AG04450 (cell line): ENCODE results near the gene RC3H2. TPM values are rescaled to one million over a fixed set of nuclear protein-coding genes. Genes with fewer than 3 reads are reported as not detected.
"Not testable (repeated sequence)": the region's sequence is repeated elsewhere in the genome, so short reads cannot be mapped to it uniquely, and the experiment has no call there.

ENCODE experiments used
- CTCF ChIA-PET: fragments of 300-600, 350-600 bp; formaldehyde crosslinking; extraction: SDS; loops from one replicate; lab custom pipeline; 2022; ENCODE audit warnings: antibody characterized with exemption, inconsistent platforms; lab: Charles Lee
- POLR2A ChIA-PET: fragments of 350-600 bp; formaldehyde crosslinking; extraction: SDS; loops from one replicate; lab custom pipeline; 2021; ENCODE audit warnings: antibody characterized with exemption, inconsistent platforms; lab: Yijun Ruan, JAX
- DNase-seq: peaks from one replicate; pipeline ENCODE4 v3.0.0-alpha.2; 2011; ENCODE audit warnings: low read depth, low spot score
- H3K27ac ChIP-seq: one replicate; pipeline ENCODE4 v1.5.1; 2012; ENCODE audit warnings: low read depth, low read length, control low read depth
- H3K27me3 ChIP-seq: one replicate; pipeline ENCODE4 v1.6.0; 2012; ENCODE audit warnings: low read length; ENCODE audit not compliant: control insufficient read depth, insufficient read depth
- H3K4me3 ChIP-seq: 2 replicates; pipeline ENCODE4 v1.5.1; 2011; ENCODE audit warnings: mild to moderate bottlenecking, low read depth, low read length, control low read depth
- H3K9me3 ChIP-seq: 2 replicates; pipeline ENCODE4 v1.5.1; 2012; ENCODE audit warnings: low read length; ENCODE audit not compliant: control insufficient read depth, insufficient read depth
- CTCF ChIP-seq: IDR thresholded peaks from 2 replicates; pipeline ENCODE4 v1.5.1; 2011; ENCODE audit warnings: low read depth, low read length, control low read depth, inconsistent platforms
- polyA plus RNA-seq: library from polyadenylated mRNA; depleted of rRNA; stranded (reverse); fragments of >200 nt; gene quantifications from 2 replicates; pipeline ENCODE4 v1.2.3, GENCODE V29; 2011

The RC3H2 gene
- polyA plus RNA-seq, 1 experiment: 47.2 TPM

- CTCF ChIA-PET: not testable (repeated sequence)
These were observed 66.7 kb downstream of the RC3H2 start for GRCh38 chr9:122838441-122838840.

GRCh38 chr9:122837266-122837850 lies 67.8 kb downstream of the RC3H2 start:
- CTCF ChIA-PET: no interaction called here
- no peak for TF ChIP-seq CTCF
- POLR2A ChIA-PET: interaction anchor here (1.1 kb wide), 1 partner anchor 9 kb away, joined by 4 read pairs; no protein-coding TSS in a partner anchor

More at GRCh38 chr9:122838441-122838840, 66.7 kb downstream of the RC3H2 start:
- H3K27ac ChIP-seq, H3K9me3 ChIP-seq, H3K4me3 ChIP-seq, H3K27me3 ChIP-seq, DNase-seq: not testable (repeated sequence)
- POLR2A ChIA-PET: interaction anchor here (1.1 kb wide), 1 partner anchor 11 kb away, joined by 4 read pairs; no protein-coding TSS in a partner anchor
- peak; percentile 7; the same call in 1 of the 2 replicates for TF ChIP-seq CTCF

GRCh38 chr9:122835313-122835731 lies 69.8 kb downstream of the RC3H2 start:
- no peak overlapping the region for H3K27ac ChIP-seq
- TF ChIP-seq CTCF: peak; percentile 15; the same call in 1 of the 2 replicates
- no peaks in the 10 kb centered on the region; the same call in 1 of the 2 replicates for H3K9me3 ChIP-seq
- ChIA-PET CTCF (interaction anchor here (1.0 to 1.3 kb wide), 2 partner anchors 13 to 155 kb away, joined by 3 to 4 read pairs; no protein-coding TSS in a partner anchor), POLR2A (interaction anchor here (1.3 kb wide), 1 partner anchor 70 kb away, joined by 4 read pairs; the partner anchor contains the start of gene RC3H2)
- DNase-seq: no peak
- peaks cover 10% of the 10 kb centered on the region for H3K27me3 ChIP-seq
- H3K4me3 ChIP-seq: no peak overlapping the region

More at GRCh38 chr9:122837266-122837850, 67.8 kb downstream of the RC3H2 start:
- H3K9me3 ChIP-seq: no peaks in the 10 kb centered on the region; the same call in 1 of the 2 replicates
- H3K4me3 ChIP-seq: no peak overlapping the region
- no peak for DNase-seq
- no peak overlapping the region for H3K27ac ChIP-seq
- H3K27me3 ChIP-seq: peaks cover 10% of the 10 kb centered on the region

GRCh38 chr9:122832194-122832593 lies 73.0 kb downstream of the RC3H2 start:
- CTCF ChIA-PET: no interaction called here
- Histone ChIP-seq H3K4me3 (no peak overlapping the region), H3K27me3 (peaks cover 3% of the 10 kb centered on the region), H3K9me3 (no peaks in the 10 kb centered on the region), H3K27ac (no peak overlapping the region)
- POLR2A ChIA-PET: no interaction called here
- DNase-seq: no peak
- TF ChIP-seq CTCF: no peak

- CTCF ChIA-PET, DNase-seq, H3K27me3 ChIP-seq, H3K9me3 ChIP-seq: not testable (repeated sequence)
- Histone ChIP-seq H3K4me3 (peak overlapping the region; percentile 99), H3K27ac (peak overlapping the region; percentile 99)
- POLR2A ChIA-PET: interaction anchor here (0.8 to 1.8 kb wide), 3 partner anchors 10 to 521 kb away, joined by 3 to 13 read pairs (median 5); partner anchors contain the start of gene RABGAP1
These were observed 76.2 kb downstream of the RC3H2 start for GRCh38 chr9:122828965-122829284.
